Measurements from ENCODE around the gene DRAM1. TPM values are rescaled to one million over a fixed set of nuclear protein-coding genes. Genes with fewer than 3 reads are reported as not detected.
A peak's percentile ranks its signal among the peaks of the same experiment; 100 is the strongest.

Gene DRAM1
- total and polyA plus RNA-seq, 10 of the 15 experiments (the other 5 are each of a cell fraction or from before 2014, with no cell fraction given) = 22.4 to 91.5 (median 41.4) TPM

- H3K9me3 ChIP-seq (replicated peaks; ENCODE audit: control insufficient read depth, insufficient read depth, low read length) = no peaks in the 10 kb centered on the region
- H3K9ac ChIP-seq (ENCODE audit: control insufficient read depth, insufficient read depth, low read length) = peak overlapping the region; percentile 90
- BruUV-seq (replicated peaks) = no TSS peak
- peak overlapping the region; percentile 81 for H3K27ac ChIP-seq (ENCODE audit: control insufficient read depth, insufficient read depth)
- ChIA-PET RAD21 (ENCODE audit: unreplicated experiment) (interaction anchor here (0.7 to 10.1 kb wide), 22 partner anchors 11 to 105 kb away, joined by 3 to 142 read pairs (median 4); partner anchors contain the start of gene DRAM1), POLR2A (interaction anchor here (0.7 to 2.4 kb wide), 7 partner anchors 9 to 421 kb away, joined by 3 to 9 read pairs (median 3); partner anchors contain the start of gene ARL1), CTCF (interaction anchor here (0.6 to 9.6 kb wide), 22 partner anchors 8 to 1451 kb away, joined by 3 to 171 read pairs (median 4); no protein-coding TSS in a partner anchor), SMC1A (ENCODE audit: uncharacterized antibody, unreplicated experiment) (interaction anchor here (1.0 to 10.8 kb wide), 20 partner anchors 11 to 422 kb away, joined by 3 to 123 read pairs (median 9); partner anchors contain the start of gene ARL1)
- no peaks in the 10 kb centered on the region for H3K27me3 ChIP-seq (replicated peaks in 1 of 2; ENCODE audit: control insufficient read depth in 2 of 2, insufficient read depth in 2 of 2, low read length in 1 of 2)
- peaks cover 10% of the 10 kb centered on the region for H3K4me1 ChIP-seq (ENCODE audit: control insufficient read depth, insufficient read depth, low read length)
- peaks cover 59% of the 10 kb centered on the region for H3K79me2 ChIP-seq (ENCODE audit: control insufficient read depth, insufficient read depth, low read length)
- no peaks in the 10 kb centered on the region for H4K20me1 ChIP-seq (ENCODE audit: control insufficient read depth, insufficient read depth)
- H3K4me2 ChIP-seq (ENCODE audit: control insufficient read depth, insufficient read depth) = peak overlapping the region; percentile 86
- TF ChIP-seq YY1 (IDR thresholded peaks at IDR 0.05; ENCODE audit: low read depth, low read length) (peak; percentile 61), RUNX3 (IDR thresholded peaks at IDR 0.05; ENCODE audit: low read length) (peak; percentile 59), BHLHE40 (IDR thresholded peaks at IDR 0.05; ENCODE audit: borderline replicate concordance in 1 of 2, low read depth in 2 of 2, low read length in 1 of 2) (peak in 1 of 2 experiments; percentile 24; a peak in 2 of 4 replicates), ZBED1 (IDR thresholded peaks at IDR 0.05; ENCODE audit: borderline replicate concordance) (no peak), TCF3 (IDR thresholded peaks at IDR 0.05; ENCODE audit: borderline replicate concordance, insufficient read depth, low read depth, low read length) (peak; percentile 73; the same call in 1 of the 2 replicates)
- intact Hi-C loops (cut with micrococcal nuclease; ENCODE audit: unreplicated experiment) (loop anchor here (5.0 kb wide), 1 partner anchor 36 kb away; no protein-coding TSS in a partner anchor), in situ Hi-C loops (cut with MboI) (no loop called here)
- 90% methylated on average over 6 of the region's 6 CpGs for WGBS (ENCODE audit: insufficient coverage, insufficient replicate concordance, low lambda C conversion rate, missing lambda C conversion rate)
- H3K4me3 ChIP-seq = peak overlapping the region; percentile 94
- H2AFZ ChIP-seq (ENCODE audit: control insufficient read depth, low read depth, low read length) = no peak overlapping the region
- no peaks in the 10 kb centered on the region for H3K36me3 ChIP-seq (ENCODE audit: control insufficient read depth in 2 of 2, insufficient read depth in 2 of 2, low read length in 1 of 2)
- no peak for FAIRE-seq
- no peak for ATAC-seq
- no peak for DNase-seq (ENCODE audit: low read depth, low spot score)
Measured at GRCh38 chr12:101828463-101829196, 48.8 kb upstream of the DRAM1 start.
